ENCODE results near the gene NEGR1.

NEGR1 gene

DNA sequence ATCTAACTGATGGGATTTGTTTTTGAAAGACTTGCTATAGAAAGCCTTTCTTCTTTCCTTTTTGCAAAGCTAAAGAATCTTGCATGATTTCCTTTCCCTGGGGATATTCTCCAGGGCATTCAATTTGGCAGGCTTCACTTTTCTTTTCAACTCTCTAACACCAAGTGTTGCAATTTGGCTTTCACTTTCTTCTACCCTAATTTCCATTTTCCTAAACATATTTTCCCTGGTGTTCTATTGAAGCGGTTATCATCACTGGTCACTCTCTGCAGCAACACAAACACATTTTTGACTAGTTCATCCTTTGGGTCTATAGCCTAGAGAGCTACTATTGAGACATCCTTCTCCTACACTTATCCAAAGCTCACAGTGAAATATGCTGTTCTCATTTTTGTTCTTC, 424.5 kb downstream of the NEGR1 start:
- peak in 1 of 51 donors; percentile 2 for DNase-seq

DNA sequence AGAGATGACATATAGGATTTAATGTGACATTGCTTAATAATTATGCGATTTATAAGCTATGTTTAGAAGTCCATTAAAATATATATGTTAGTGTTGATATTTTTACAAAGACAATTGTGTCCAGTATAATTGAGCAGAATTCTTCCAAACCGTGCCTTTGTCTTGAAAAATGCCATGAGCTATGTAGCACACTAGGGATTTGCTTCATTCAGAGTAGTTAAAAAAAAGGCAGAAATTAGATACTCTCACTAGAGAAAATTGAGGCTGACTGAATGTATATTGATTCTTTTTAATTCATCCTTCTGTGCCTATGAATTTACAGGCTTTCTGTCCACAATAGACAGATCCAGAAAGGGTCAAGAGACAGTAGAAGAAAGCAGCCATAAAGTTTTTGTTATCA, 429.0 kb downstream of the NEGR1 start:
- DNase-seq, result no peak

DNA sequence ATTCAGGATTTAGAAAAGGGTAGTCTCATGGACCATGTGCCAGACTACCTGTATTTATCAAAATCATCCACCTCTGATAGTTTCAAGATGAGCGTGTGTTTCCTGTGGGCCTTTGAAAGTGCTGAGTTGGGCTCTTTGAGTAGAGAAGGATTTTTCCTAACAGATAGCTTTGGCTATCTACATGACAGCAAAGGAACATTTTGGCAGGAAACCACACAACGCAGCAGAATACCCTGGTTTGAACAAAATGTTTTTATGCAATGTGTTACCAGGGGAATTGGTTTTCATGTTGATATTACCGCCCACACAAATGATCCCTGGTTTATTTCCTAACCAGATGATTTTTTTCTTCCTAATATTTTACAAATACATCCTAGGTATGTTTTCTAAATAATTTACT, 431.4 kb downstream of the NEGR1 start:
- no peak for DNase-seq

DNA sequence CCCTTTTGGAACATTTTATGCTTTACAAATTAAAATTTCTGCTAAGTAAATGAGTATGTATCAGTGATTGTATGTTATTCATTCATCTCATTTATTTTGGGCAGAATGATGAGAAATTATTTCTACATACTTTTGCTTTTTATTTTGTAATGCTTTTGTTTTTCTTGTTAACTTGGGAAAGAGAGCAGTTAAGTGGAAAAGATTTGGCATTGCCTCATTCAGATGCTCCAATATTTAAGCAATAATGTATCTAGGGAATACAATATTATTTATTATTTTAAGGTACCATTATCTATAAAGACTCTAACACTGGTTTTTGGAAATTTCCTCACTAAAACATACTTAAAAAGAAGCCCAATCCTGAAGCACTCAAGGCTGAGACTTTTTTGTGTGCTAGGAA, 431.8 kb downstream of the NEGR1 start:
- no peak for DNase-seq

DNA sequence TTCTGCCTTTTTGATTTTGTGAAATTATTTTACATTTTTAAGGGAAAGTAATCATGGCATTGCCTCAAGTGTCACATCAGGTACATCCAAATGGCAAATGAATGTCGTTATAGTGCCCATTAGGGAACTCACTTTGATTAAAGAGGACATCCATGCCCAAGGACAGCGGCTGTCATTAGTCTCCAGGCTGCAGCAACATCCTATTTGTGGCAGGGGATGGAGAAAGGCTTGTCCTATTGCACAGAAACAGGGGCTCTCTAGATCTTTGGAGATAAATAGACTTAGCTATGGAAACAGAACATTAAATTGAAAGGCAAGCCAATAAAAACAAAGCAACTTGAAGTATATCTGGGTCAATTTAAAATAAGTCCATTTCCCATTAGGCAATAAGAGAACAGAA, 439.3 kb downstream of the NEGR1 start:
- DNase-seq, result no peak

DNA sequence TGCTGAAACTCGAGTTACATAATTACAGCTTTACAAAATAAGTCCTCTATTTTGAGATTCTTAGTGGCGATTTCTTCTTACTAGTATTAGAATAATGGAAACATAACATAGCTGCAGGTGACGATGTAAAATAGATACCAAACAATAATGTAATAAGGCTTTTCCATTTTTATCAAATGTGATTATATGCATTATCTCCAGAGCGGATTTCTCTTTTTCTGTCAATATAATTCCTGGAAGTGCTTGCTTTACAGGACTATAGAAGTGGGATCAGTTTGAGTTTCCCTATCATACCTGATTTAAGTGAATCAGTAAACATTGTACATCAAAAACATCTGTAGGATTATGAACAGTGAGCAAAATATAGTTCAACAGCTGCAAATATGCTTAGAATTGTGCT, 442.5 kb downstream of the NEGR1 start:
- DNase-seq, result no peak

DNA sequence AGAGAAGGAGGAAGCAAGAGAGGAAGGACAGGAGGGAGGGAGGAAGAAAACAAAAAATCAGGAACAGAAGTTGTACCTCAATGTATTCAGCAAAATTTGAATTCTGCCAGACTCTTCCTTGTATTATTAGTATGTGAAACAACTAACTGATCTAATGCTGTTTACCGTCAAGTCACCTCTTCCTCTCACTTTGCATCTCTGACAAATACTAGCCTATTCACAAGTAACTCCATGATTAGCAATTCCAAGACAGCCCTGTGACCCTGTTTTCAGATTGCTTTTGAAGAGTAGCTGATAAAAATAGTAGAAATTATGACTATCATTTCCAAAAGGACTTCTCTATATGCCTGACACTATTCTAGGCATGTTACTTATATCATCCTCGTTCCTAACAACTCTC, 445.4 kb downstream of the NEGR1 start:
- no peak for DNase-seq

DNA sequence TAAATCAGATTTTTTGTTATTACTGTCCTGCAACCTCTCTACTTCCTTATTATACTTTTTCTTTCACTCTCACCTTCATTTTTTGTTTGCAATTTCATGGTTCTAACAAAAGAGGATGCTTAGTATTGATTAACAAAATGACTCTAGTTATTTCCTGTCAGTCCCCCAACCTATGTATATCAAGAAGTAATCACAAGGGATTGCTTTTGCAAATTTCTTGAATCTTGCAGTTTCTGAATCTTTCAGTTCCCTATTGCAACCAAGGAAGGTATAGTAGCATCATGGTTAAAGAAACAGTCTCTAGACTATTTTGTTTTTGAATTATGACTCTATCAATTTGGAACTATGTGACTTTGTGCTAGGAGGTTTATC, 446.9 kb downstream of the NEGR1 start:
- no peak for DNase-seq

DNA sequence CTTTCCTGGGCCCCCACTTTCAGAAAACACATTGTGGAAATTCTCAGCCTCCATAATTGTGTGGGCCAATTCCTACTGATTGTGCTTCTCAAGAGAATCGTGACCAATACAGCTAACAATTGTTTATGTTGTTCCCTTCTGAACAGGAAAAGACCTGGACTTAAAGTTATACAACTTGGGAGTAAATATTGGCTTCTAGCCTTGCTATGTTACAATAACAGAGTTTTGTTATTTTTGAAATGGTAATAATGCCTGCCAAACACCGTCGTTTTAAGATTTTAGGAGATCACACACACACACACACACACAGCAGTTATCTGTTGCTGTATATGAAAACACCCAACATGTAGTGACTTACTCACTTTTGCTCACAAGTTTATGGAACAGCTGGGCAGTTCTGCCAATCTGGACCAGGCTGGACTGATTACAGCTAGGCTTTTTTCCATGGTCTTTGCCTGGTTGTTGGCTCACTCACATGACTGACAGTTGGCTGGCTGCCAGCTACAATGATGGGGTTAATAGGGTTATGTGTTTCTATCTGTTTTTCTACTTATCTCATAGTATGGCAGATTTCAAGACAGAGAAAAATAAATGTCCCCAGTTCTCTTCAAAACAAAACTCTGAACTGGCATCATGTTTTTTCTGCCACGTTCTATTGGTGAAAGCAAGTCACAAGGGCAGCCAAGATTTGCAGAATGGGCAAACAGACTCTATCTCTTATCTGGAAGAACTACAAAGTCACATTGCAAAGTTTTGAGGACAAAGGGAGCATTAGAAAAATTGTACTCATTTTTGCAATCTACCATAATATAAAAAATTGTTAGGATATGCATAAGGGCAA, 447.5 kb downstream of the NEGR1 start:
- DNase-seq, result peak in 2 of 51 donors; percentile 5 to 53

DNA sequence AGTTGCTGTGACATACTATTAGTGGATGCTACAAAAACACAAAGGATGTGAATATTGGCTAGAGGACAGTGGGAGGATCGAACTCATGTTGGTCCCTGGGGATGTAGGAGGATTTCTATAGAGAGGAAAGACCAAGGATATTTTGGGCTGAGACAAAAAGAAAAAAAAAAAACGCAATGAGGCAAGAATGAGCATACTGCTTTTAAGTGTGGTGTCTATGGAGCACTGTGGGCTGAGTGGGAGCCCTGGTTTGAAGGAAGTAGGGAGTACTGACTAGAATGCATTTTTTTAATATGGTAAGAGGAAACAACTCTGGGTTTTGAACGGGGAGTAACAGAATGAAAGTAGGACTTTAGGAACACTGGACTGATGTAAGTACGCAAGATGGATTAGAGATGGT, 450.7 kb downstream of the NEGR1 start:
- DNase-seq, result no peak

DNA sequence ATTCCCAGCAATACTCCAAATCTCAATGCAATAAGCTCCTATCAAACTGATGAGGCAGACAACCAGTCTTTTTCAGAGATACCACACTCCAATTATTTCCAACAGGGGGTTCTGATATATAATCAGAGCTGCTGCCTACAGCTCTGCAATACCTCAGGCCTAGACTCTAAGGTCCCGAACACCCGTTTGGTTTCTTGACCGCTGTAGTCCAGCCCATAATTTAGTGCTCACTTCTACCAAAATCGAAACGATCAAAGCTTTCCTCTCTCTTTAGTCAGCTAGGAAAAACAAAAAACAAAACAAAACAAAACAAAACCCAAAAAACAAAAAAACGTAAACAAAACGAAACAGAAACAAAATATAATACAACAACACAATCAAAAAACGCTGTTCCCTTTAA, 453.0 kb downstream of the NEGR1 start:
- DNase-seq, result no peak

DNA sequence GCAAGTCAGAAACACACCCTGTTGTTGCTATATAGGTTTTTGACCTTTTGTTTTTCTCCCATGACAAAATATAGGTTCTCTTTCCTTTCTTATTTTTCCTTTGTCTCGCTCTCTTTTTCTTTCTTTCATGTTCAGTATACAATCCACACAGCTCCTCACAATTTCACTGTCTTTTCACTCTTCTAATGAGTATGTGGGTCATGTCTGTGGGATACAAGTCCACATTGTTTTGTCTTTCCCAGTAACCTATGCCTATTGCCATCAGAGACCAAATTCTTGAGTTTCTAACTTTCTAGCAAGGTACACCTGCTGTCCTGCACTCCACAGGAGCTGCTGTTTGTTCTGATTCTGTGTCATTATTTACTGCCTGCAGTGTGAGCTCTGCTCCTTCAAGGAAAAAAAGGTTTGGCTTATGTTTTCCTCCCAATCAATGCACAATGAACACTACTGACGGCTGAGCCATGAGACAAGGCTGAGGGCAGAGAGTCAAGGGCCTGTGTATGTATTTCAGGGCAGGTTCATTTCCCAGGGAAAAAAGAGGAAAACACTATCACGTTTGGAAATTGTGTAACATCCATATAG, 453.8 kb downstream of the NEGR1 start:
- DNase-seq, result peak in 14 of 51 donors; percentile 1 to 74 (median 16)

DNA sequence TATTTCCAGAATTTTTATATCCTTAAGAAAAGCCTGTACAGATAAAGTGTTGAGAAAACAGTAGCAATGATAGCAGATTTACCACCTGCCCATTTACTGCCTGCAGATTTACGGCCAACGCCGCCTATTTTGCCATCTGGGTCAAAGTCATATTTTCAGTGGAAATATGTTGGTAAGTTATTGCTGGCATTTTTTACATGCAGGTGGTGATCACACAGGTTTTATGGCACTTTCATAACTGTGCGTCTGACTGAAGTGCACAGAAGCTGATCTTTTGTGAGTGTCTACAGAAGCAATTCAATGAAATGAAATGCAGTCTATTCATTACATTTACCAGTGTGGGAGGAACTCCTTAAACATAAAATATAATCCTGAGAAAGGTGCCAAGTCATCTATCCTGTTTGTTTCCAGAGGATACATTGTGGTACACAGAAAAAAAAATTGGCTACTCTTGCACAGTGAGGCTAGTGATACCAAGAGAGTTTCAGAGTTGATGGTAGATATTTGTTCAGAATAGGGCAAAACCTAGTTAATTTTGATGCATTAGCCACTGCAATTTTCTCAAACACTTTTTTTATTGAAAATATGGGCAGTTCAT, 458.5 kb downstream of the NEGR1 start:
- no peak for DNase-seq

DNA sequence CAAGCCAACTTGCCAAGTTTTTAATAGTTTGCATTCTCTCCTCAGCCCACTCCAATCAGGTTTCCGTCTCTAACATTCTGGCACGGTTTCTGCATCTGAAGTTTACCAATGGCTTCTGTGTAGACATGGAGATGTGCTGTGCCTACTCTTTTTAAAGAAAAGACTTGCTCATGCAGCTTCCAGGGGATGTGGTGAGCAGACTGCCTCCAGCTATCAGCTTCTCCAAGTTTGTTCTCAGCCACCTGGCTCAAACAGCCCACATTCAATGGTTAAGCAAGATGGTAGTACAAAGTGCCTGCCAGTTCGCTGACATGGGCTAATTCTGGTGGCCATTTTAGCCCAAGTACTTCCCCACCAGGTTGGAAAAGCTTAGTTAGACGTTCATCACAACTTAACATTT, 465.3 kb downstream of the NEGR1 start:
- DNase-seq, result no peak

DNA sequence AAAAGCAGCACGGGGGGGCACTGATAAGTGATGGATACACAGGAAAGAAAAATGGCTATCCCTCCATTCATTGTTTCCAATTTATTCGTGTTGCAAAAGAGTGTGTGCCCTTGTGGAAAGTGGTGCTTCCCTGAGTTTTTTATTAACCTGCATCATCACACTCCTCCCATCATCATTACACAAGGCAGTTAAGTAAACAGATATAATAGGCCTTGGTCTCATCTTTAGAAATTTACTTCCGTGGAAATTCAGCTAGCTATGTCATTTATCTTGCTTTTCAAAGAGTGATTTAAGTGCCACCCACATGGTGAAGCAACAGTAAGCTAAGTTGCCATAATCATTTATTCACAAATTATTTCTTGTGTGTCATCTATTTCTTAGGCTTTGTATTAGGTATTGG, 473.3 kb downstream of the NEGR1 start:
- DNase-seq, result peak in 1 of 51 donors; percentile 23

DNA sequence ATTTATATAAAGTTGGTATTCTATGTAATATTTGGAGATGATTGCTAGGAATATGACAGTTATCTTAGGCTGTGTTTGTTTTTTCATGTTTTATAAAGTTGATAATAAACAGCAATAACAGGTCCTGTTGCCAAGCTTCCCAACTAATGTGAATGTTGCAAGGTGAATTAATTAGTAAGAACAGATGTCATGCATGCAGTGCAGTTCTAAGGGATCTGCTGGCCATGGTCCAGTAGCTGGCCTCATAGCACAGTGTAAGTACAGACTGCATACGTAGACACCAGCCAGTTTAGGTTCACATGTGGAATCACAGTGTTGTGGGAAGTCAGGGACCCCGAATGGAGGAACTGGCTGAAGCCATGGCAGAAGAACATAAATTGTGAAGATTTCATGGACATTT, 478.2 kb downstream of the NEGR1 start:
- DNase-seq, result no peak

DNA sequence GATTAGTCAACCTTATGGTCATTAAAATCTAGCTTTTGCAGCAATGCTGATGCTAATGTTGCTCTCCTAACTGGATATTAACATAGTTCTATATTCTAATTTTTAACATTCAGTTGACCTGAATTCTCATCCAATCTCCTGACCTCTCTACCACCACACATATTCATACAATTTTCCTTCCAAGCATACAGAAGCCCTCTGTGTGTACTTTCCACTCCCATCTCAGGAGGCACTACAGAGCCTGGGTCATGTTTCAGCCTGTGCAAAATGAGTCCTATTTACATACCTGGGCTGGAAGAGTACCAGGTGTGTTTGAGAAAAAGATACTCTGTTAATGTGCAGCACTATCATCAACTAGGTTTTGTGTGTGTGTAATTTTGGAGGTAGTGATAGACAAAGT, 486.3 kb downstream of the NEGR1 start:
- DNase-seq, result no peak

DNA sequence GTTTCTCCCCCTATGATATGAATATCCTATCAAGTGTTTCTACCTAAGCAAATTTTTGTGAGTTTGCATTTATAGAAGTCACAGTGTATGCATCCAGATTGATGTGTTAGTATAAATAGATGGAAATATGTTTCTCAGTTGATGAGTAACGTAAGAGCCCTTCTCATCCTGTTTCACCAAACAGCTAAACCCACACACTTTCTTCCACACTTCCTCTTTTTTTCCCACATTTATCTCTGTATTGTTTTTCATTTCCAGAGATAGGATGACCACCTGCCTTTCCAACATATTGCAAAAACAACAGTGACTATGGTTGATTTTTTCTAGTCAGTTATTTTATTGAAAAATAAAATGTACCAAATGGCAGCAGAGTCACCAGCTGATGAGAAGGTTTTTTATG, 490.1 kb downstream of the NEGR1 start:
- no peak for DNase-seq

DNA sequence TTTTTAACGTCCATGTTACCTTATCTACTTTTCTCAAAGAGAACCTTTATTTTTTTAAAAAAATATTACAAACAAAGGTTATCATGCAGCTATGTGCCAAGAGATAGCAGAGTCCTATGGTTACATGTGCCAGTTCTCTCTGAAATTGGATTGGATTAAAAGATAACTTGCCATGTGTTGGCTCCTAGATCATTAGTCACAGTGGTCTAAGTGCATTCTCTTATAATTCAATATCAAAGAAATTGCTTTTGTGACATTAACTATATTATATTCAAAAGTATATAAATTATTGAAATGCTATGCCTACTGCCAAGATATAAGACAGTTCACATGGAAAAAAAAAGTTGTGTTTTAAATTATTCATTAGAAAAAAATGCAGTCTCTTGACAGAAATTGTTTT, 494.2 kb downstream of the NEGR1 start:
- no peak for DNase-seq

DNA sequence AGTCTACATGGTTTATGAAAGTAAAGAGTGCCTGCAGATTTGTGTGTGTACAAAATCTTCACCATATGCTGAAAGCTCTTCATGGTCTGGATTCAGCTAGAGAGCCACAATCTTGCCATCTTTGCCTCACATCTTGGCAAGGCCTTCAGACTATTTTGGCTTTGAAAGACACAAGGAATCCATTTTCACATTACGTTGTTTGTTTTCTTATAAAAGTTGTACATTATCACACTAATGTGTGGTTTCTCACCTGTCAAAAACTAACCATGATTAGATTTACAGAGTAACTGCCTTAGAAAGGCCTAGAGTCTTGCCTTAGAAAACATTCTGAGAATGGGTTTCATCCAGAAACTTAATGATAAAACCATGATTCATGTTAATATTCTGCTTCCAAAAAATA, 494.6 kb downstream of the NEGR1 start:
- DNase-seq, result no peak

DNA sequence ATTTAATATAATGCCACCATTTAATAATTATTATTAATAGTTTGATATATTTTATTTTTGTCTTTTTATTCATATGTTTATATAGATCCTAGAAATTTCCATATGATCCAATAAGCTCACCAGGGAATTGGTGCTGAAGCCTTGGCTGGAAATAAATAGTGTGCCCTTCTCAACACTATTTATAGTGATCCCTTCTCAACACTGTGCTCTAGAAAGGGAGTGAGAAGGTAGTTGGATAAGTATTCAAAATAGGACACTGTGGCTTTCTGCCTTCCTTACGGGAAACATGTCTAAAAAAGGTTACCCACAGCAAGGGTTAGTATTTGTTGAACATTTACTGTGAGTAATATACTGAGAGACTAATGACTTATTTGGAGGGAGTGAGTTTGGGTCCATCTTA, 496.1 kb downstream of the NEGR1 start:
- DNase-seq, result no peak

DNA sequence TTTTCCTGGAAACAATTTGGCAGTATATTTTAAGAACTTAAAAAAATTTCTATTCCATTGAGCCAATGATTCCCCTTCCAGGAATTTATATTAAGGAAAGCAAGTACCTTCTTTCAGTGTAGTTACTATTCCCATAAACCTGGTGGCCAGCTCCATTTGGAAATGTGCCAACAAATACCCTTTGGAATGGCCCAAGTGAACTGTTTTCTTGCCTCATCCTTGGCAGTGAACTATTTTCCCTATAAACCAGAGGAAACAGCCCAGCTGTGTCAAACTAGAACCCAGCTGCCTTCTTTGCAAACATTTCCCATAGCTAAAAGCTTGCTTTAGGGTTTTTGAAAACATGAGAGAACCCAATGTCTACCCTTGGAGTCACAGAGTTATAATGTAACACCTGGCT, 496.9 kb downstream of the NEGR1 start:
- no peak for DNase-seq

DNA sequence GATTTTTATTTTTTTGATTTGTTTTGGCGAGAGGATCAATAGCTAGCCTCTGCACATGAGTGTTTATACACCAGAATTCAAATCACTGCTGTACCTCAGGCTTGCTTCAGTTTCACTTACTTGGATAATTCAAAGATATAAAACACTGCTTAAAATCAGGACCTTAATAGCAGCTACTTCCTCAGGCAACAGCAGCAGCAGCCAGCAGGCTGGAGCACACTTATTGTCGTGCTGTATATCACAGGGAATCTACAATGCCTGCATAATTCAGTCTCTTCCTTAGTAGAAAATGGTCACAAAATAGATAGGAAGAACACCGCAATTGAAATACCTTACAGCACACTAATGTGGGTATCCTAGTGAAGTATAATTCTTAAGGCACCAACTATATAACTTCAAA, 497.3 kb downstream of the NEGR1 start:
- DNase-seq, result no peak

Data from hypothalamus (tissue), 51 donors.